ENCODE data around the gene SGCG.
"Not testable (repeated sequence)": the region's sequence is repeated elsewhere in the genome, so short reads cannot be mapped to it uniquely, and the experiment has no call there.

Gene SGCG

DNA sequence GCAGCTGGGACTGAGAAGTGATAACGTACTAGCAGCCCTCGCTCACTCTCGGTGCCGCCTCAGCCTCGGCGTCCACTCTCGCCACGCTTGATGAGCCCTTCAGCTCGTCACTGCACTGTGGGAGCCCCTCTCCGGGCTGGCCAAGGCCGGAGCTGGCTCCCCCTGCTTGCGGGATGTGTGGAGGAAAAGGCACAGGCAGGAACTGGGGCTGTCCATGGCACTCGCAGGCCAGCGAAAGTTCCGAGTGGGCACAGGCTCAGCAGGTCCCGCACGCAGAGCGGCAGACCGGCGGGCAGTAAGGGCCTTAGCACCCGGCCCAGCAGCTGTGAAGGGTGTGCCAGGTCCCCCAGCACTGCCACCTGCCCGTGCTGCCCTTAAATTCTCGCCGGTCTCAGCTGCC lies 38.8 kb upstream of the SGCG start:
- H3K79me2 ChIP-seq (ENCODE audit: control insufficient read depth, low read length): no peaks in the 10 kb centered on the region
- no peaks in the 10 kb centered on the region for H3K4me1 ChIP-seq (ENCODE audit: control insufficient read depth, low read length)
- H4K20me1 ChIP-seq (ENCODE audit: control insufficient read depth, insufficient read depth, low read depth, low read length): no peaks in the 10 kb centered on the region
- H3K9me3 ChIP-seq (ENCODE audit: control insufficient read depth, insufficient read depth, low read length): peaks cover 6% of the 10 kb centered on the region; the same call in 1 of the 2 replicates
- no peaks in the 10 kb centered on the region for H3K9me2 ChIP-seq (replicated peaks; ENCODE audit: control insufficient read depth, low read length)
- no peak overlapping the region for H3K27ac ChIP-seq (ENCODE audit: low read depth, low read length)
- no peaks in the 10 kb centered on the region for H3K36me3 ChIP-seq (ENCODE audit: control insufficient read depth, low read length)
- H3K4me3 ChIP-seq (ENCODE audit: low read length): no peak overlapping the region
- no peaks in the 10 kb centered on the region for H3F3A ChIP-seq (ENCODE audit: control insufficient read depth, insufficient read depth)
- TF ChIP-seq EZH2phosphoT487 (IDR thresholded peaks at IDR 0.05; ENCODE audit: borderline replicate concordance, low read length): no peak
- TF ChIP-seq, protein P1, sequence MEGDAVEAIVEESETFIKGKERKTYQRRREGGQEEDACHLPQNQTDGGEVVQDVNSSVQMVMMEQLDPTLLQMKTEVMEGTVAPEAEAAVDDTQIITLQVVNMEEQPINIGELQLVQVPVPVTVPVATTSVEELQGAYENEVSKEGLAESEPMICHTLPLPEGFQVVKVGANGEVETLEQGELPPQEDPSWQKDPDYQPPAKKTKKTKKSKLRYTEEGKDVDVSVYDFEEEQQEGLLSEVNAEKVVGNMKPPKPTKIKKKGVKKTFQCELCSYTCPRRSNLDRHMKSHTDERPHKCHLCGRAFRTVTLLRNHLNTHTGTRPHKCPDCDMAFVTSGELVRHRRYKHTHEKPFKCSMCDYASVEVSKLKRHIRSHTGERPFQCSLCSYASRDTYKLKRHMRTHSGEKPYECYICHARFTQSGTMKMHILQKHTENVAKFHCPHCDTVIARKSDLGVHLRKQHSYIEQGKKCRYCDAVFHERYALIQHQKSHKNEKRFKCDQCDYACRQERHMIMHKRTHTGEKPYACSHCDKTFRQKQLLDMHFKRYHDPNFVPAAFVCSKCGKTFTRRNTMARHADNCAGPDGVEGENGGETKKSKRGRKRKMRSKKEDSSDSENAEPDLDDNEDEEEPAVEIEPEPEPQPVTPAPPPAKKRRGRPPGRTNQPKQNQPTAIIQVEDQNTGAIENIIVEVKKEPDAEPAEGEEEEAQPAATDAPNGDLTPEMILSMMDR (IDR thresholded peaks at IDR 0.05; ENCODE audit: low read depth, low read length, poor library complexity, severe bottlenecking): no peak
- H3K4me2 ChIP-seq (ENCODE audit: low read length): no peak overlapping the region
- H3K27me3 ChIP-seq (ENCODE audit: control insufficient read depth, low read length): no peaks in the 10 kb centered on the region

DNA sequence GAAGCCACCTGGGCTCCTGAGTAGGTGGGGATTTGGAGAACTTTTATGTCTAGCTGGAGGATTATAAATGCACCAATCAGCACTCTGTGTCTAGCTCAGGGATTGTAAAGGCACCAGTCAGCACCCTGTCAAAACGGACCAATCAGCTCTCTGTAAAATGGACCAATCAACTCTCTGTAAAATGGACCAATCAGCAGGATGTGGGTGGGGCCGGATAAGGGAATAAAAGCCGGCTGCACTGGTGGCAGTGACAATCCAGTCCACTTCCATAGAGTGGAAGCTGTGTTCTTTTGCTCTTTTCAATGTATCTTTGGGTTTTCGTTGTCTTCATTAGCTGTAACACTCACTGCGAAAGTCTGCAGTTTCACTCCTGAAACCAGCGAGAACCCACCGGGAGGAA lies 38.2 kb upstream of the SGCG start:
- H3K27ac ChIP-seq (ENCODE audit: low read depth, low read length); H3K4me1 ChIP-seq (ENCODE audit: control insufficient read depth, low read length); H3K4me2 ChIP-seq (ENCODE audit: low read length); H3K9me3 ChIP-seq (ENCODE audit: control insufficient read depth, insufficient read depth, low read length); H3K27me3 ChIP-seq (ENCODE audit: control insufficient read depth, low read length); H3F3A ChIP-seq (ENCODE audit: control insufficient read depth, insufficient read depth); H4K20me1 ChIP-seq (ENCODE audit: control insufficient read depth, insufficient read depth, low read depth, low read length); H3K9me2 ChIP-seq (replicated peaks; ENCODE audit: control insufficient read depth, low read length); H3K4me3 ChIP-seq (ENCODE audit: low read length); H3K79me2 ChIP-seq (ENCODE audit: control insufficient read depth, low read length); H3K36me3 ChIP-seq (ENCODE audit: control insufficient read depth, low read length): not testable (repeated sequence)

DNA sequence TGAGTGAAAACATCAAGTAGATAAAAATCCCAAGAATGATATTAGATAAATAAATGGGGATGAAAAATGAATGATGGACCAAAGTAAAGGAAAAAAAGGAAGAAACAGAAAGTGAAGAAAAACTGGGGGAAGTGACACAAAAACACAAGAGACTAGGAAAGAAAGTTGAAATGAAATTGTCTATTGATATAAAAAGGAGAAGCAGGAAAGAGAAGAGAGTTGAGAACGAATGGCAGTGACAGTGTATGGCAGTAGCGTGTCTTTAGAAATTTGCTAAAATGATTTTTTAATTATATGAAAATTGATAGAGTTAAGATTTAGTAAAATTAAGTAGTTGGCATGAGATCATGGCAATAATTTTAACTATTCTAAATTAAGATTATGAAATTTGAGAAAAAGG lies 36.3 kb upstream of the SGCG start:
- Histone ChIP-seq H3K27me3 (ENCODE audit: control insufficient read depth, low read length) (no peaks in the 10 kb centered on the region), H3K4me3 (ENCODE audit: low read length) (no peak overlapping the region), H3K4me1 (ENCODE audit: control insufficient read depth, low read length) (no peaks in the 10 kb centered on the region), H3K9me2 (replicated peaks; ENCODE audit: control insufficient read depth, low read length) (no peaks in the 10 kb centered on the region), H3K4me2 (ENCODE audit: low read length) (no peak overlapping the region), H3F3A (ENCODE audit: control insufficient read depth, insufficient read depth) (no peaks in the 10 kb centered on the region), H3K79me2 (ENCODE audit: control insufficient read depth, low read length) (no peaks in the 10 kb centered on the region), H3K9me3 (ENCODE audit: control insufficient read depth, insufficient read depth, low read length) (peaks cover 6% of the 10 kb centered on the region; the same call in 1 of the 2 replicates), H4K20me1 (ENCODE audit: control insufficient read depth, insufficient read depth, low read depth, low read length) (no peaks in the 10 kb centered on the region), H3K27ac (ENCODE audit: low read depth, low read length) (no peak overlapping the region), H3K36me3 (ENCODE audit: control insufficient read depth, low read length) (no peaks in the 10 kb centered on the region)
- no peak for TF ChIP-seq EZH2phosphoT487 (IDR thresholded peaks at IDR 0.05; ENCODE audit: borderline replicate concordance, low read length)
- TF ChIP-seq, protein P1 (IDR thresholded peaks at IDR 0.05; ENCODE audit: low read depth, low read length, poor library complexity, severe bottlenecking): no peak

DNA sequence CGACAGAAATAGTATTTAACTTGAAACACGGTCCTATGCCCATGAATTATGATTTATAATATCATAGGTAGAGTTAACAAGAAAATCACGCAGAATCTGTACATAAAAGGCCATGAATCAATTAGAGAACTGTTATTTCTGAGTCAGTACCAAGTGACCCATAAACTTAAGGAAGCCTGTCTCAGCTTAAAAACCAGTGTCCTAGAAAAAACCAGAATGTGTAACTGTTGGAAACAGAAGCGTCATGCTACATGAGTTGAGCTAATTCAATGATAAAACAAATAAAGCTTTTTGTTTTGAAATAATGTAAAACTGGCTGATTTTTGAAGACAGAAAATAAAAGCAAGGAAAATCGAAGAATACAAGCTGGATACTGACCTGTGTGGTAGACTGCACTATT lies 34.8 kb upstream of the SGCG start:
- no peaks in the 10 kb centered on the region for H3K4me1 ChIP-seq (ENCODE audit: control insufficient read depth, low read length)
- H3K9me3 ChIP-seq (ENCODE audit: control insufficient read depth, insufficient read depth, low read length): peaks cover 2% of the 10 kb centered on the region; the same call in 1 of the 2 replicates
- H4K20me1 ChIP-seq (ENCODE audit: control insufficient read depth, insufficient read depth, low read depth, low read length): no peaks in the 10 kb centered on the region
- TF ChIP-seq, protein P1 (IDR thresholded peaks at IDR 0.05; ENCODE audit: low read depth, low read length, poor library complexity, severe bottlenecking): no peak
- no peak for TF ChIP-seq EZH2phosphoT487 (IDR thresholded peaks at IDR 0.05; ENCODE audit: borderline replicate concordance, low read length)
- H3K4me2 ChIP-seq (ENCODE audit: low read length): no peak overlapping the region
- no peaks in the 10 kb centered on the region for H3K9me2 ChIP-seq (replicated peaks; ENCODE audit: control insufficient read depth, low read length)
- H3K79me2 ChIP-seq (ENCODE audit: control insufficient read depth, low read length): no peaks in the 10 kb centered on the region
- H3F3A ChIP-seq (ENCODE audit: control insufficient read depth, insufficient read depth): no peaks in the 10 kb centered on the region
- no peak overlapping the region for H3K27ac ChIP-seq (ENCODE audit: low read depth, low read length)
- no peak overlapping the region for H3K4me3 ChIP-seq (ENCODE audit: low read length)
- no peaks in the 10 kb centered on the region for H3K36me3 ChIP-seq (ENCODE audit: control insufficient read depth, low read length)
- H3K27me3 ChIP-seq (ENCODE audit: control insufficient read depth, low read length): no peaks in the 10 kb centered on the region

Data from DOHH2 (cell line).